ENCODE data around the gene RAD51B. TPM values are rescaled to one million over a fixed set of nuclear protein-coding genes. Genes with fewer than 3 reads are reported as not detected.

RAD51B gene
- total RNA-seq, 1 experiment from 2014 or later, result 8.5 TPM

GRCh38 chr14:68106456-68106855 is 286.9 kb downstream of the RAD51B start:
- no peak overlapping the region for H3K4me3 ChIP-seq (ENCODE audit: low read depth in 2 of 2, low read length in 2 of 2)
- TF ChIP-seq REST (IDR thresholded peaks at IDR 0.05; ENCODE audit: insufficient read depth in 1 of 2, low read depth in 2 of 2, low read length in 1 of 2) (no peak), SIN3A (IDR thresholded peaks at IDR 0.05; ENCODE audit: borderline replicate concordance, insufficient read depth, low read depth, low read length) (no peak)
- no peaks in the 10 kb centered on the region for H3K27me3 ChIP-seq (ENCODE audit: control insufficient read depth, insufficient read depth, low read length)
- peaks cover 7% of the 10 kb centered on the region; the same call in 1 of the 2 replicates for H3K9me3 ChIP-seq (ENCODE audit: control insufficient read depth, insufficient read depth, low read depth, low read length)
- no TSS peak for BruUV-seq (replicated peaks)
- POLR2A ChIA-PET, result no interaction called here
- H3K4me1 ChIP-seq (ENCODE audit: control insufficient read depth, insufficient read depth, low read length), result no peaks in the 10 kb centered on the region
- CTCF ChIA-PET, result no interaction called here
- no peak for ATAC-seq
- no peak for DNase-seq (ENCODE audit: low read depth, low spot score)
- intact Hi-C loops (cut with micrococcal nuclease; ENCODE audit: unreplicated experiment), result no loop called here
- H3K36me3 ChIP-seq (ENCODE audit: control insufficient read depth, insufficient read depth, low read length), result no peaks in the 10 kb centered on the region
- no peak overlapping the region for H3K27ac ChIP-seq (ENCODE audit: low read length)
- in situ Hi-C loops (cut with HindIII; ENCODE audit: low pct_unique_long_range_greater_than_20kb, low sequenced_read_pairs), result no loop called here

- intact Hi-C loops (cut with micrococcal nuclease; ENCODE audit: unreplicated experiment), result no loop called here
- H3K4me3 ChIP-seq (ENCODE audit: low read depth in 2 of 2, low read length in 2 of 2), result no peak overlapping the region
- no peak overlapping the region for H3K27ac ChIP-seq (ENCODE audit: low read length)
- in situ Hi-C loops (cut with HindIII; ENCODE audit: low pct_unique_long_range_greater_than_20kb, low sequenced_read_pairs), result no loop called here
- TF ChIP-seq TCF7L2 (IDR thresholded peaks at IDR 0.05; ENCODE audit: low read depth, low read length) (no peak), REST (IDR thresholded peaks at IDR 0.05; ENCODE audit: insufficient read depth in 1 of 2, low read depth in 2 of 2, low read length in 1 of 2) (no peak), SIN3A (IDR thresholded peaks at IDR 0.05; ENCODE audit: borderline replicate concordance, insufficient read depth, low read depth, low read length) (no peak), CTCF (IDR thresholded peaks at IDR 0.05) (no peak), POLR2AphosphoS5 (IDR thresholded peaks at IDR 0.05; ENCODE audit: low read depth, low read length) (no peak)
- POLR2A ChIA-PET, result no interaction called here
- H3K36me3 ChIP-seq (ENCODE audit: control insufficient read depth, insufficient read depth, low read length), result no peaks in the 10 kb centered on the region
- H3K4me1 ChIP-seq (ENCODE audit: control insufficient read depth, insufficient read depth, low read length), result no peaks in the 10 kb centered on the region
- BruUV-seq (replicated peaks), result no TSS peak
- no peaks in the 10 kb centered on the region for H3K27me3 ChIP-seq (ENCODE audit: control insufficient read depth, insufficient read depth, low read length)
- ATAC-seq, result no peak
- CTCF ChIA-PET, result no interaction called here
- H3K9me3 ChIP-seq (ENCODE audit: control insufficient read depth, insufficient read depth, low read depth, low read length), result peaks cover 2% of the 10 kb centered on the region; the same call in 1 of the 2 replicates
- DNase-seq (ENCODE audit: low read depth, low spot score), result no peak
These were observed 287.3 kb downstream of the RAD51B start for GRCh38 chr14:68106905-68107304.
